ENCODE measurements around the gene ZNF724.

ZNF724 gene

DNA sequence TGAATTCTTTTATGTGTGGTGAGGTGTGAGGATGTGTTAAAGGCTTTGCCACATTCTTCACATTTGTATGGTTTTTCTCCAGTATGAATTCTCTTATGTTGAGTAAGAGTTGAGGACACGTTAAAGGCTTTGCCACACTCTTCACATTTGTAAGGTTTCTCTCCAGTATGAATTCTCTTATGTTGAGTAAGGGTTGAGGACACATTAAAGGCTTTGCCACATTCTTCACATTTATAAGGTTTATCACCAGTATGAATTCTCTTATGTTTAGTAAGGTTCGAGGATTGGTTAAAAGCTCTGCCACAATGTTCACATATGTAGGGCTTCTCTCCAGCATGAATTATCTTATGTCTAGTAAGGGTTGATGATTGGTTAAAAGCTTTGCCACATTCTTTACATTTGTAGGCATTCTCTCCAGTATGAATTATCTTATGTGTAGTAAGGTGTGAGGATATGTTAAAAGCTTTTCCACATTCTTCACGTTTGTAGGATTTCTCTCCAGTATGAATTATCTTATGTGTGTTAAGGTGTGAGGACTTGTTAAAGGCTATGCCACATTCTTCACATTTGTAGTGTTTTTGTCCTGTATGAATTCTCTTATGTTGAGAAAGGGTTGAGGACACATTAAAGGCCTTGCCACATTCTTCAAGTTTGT lies 27.1 kb downstream of the ZNF724 start:
- DNase-seq: no peak

DNA sequence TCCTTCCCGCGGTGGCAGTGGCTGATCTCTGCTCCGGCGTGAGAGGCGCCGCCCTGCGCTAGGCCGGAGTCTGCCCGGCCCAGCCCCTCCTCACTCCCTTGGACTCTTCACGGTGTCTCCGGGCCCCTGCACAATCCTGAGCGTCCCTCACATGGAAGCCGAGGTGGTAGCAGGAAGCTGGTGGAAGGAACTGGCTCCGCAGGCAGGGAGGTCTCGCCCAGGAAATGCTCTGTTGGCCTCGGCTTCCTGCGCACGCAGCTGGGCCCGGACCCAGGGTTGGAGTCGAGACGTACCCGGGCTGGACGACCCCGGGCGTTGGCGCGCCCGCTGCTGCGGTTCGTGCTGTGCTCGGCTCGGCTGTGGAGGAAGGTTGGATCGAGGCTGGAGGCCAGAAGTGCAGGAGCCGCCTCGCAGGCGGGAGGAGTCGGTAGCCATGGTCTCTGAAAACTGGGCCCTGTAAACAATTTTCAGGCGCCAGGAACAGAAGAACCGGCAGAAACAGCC lies 46.3 kb downstream of the ZNF724 start:
- DNase-seq: no peak

DNA sequence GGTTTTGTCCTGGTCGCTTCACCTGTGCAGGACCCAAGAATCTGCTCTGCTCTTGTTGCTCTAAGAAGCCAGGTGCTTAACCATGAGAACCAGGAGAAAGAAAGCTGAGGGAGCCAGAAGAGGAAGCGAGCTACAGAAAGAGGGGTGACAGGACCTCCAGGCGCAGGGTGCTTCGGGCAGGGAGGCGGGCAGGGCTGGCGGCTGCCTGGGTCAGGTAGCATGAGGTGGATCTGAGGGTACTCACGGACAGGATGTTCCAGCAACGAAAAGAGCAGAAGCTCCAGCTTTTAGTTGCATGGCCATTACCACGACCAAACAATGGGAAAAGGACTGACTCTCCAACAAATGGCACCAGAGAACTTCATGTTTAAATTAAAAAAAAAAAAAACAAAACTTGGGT lies 59.9 kb downstream of the ZNF724 start:
- no peak for DNase-seq

DNA sequence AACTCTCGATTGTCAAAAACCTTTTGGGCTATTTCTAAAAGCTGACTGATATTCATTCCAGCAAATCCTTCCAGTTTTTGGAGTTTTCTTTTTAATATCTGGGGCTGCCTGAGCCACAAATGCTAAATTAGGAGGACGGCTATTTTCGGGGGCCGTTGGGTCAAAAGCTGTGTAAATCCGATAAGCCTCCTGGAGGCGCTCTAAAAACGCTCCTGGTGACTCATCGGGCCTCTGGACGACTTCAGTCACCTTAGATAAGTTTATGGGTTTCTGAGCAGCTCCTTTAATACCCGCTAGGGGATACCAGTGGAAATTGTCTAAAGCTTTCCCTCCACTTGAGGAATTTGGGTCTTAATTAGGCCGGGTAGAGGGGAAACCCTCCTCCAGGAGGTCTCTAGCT lies 66.9 kb downstream of the ZNF724 start:
- no peak for DNase-seq

Measured in fibroblast of upper back skin (primary cell).